Measurements from ENCODE around the gene ENGASE.
A peak's percentile ranks its signal among the peaks of the same experiment; 100 is the strongest.

ENGASE gene

GRCh38 chr17:79132271-79133064 lies 57.8 kb downstream of the ENGASE start:
- H3K9ac ChIP-seq (ENCODE audit: low read depth, low read length, poor library complexity, severe bottlenecking), result no peak overlapping the region
- no peaks in the 10 kb centered on the region for H4K20me1 ChIP-seq (ENCODE audit: insufficient read depth, low read length, poor library complexity, severe bottlenecking)
- H3F3A ChIP-seq (ENCODE audit: low read depth), result no peaks in the 10 kb centered on the region
- H3K79me2 ChIP-seq (ENCODE audit: insufficient read depth, low read length), result no peaks in the 10 kb centered on the region
- H3K9me2 ChIP-seq (replicated peaks; ENCODE audit: low read depth, low read length), result no peaks in the 10 kb centered on the region
- no peak overlapping the region for H2AFZ ChIP-seq (ENCODE audit: low read length)
- H3K36me3 ChIP-seq (ENCODE audit: insufficient read depth, low read length), result no peaks in the 10 kb centered on the region
- H3K27me3 ChIP-seq (ENCODE audit: insufficient read depth, low read length, poor library complexity, severe bottlenecking), result no peaks in the 10 kb centered on the region
- no peak overlapping the region for H3K4me3 ChIP-seq (ENCODE audit: low read length, poor library complexity, severe bottlenecking)
- no peaks in the 10 kb centered on the region for H3K4me1 ChIP-seq (ENCODE audit: insufficient read depth, low read length, poor library complexity, severe bottlenecking)
- no peaks in the 10 kb centered on the region for H3K9me3 ChIP-seq (ENCODE audit: insufficient read depth, low read depth, low read length)
- TF ChIP-seq EZH2phosphoT487 (IDR thresholded peaks at IDR 0.05; ENCODE audit: borderline replicate concordance), result no peak
- TF ChIP-seq CTCF (conservative IDR thresholded peaks at IDR 0.05; ENCODE audit: low read length), result no peak
- H3K4me2 ChIP-seq (ENCODE audit: low read depth, low read length, poor library complexity, severe bottlenecking), result peak overlapping the region; percentile 8

- no peak for TF ChIP-seq CTCF (conservative IDR thresholded peaks at IDR 0.05; ENCODE audit: low read length)
- TF ChIP-seq EZH2phosphoT487 (IDR thresholded peaks at IDR 0.05; ENCODE audit: borderline replicate concordance), result no peak
These were observed 58.6 kb downstream of the ENGASE start for GRCh38 chr17:79133214-79133613.

GRCh38 chr17:79133985-79134384 lies 59.4 kb downstream of the ENGASE start:
- no peaks in the 10 kb centered on the region for H3K36me3 ChIP-seq (ENCODE audit: insufficient read depth, low read length)
- no peak overlapping the region for H3K4me2 ChIP-seq (ENCODE audit: low read depth, low read length, poor library complexity, severe bottlenecking)
- H3K4me3 ChIP-seq (ENCODE audit: low read length, poor library complexity, severe bottlenecking), result no peak overlapping the region
- H3K27me3 ChIP-seq (ENCODE audit: insufficient read depth, low read length, poor library complexity, severe bottlenecking), result no peaks in the 10 kb centered on the region
- H2AFZ ChIP-seq (ENCODE audit: low read length), result no peak overlapping the region
- no peaks in the 10 kb centered on the region for H3K4me1 ChIP-seq (ENCODE audit: insufficient read depth, low read length, poor library complexity, severe bottlenecking)
- H3K9me2 ChIP-seq (replicated peaks; ENCODE audit: low read depth, low read length), result no peaks in the 10 kb centered on the region
- H3K79me2 ChIP-seq (ENCODE audit: insufficient read depth, low read length), result no peaks in the 10 kb centered on the region
- no peaks in the 10 kb centered on the region for H3F3A ChIP-seq (ENCODE audit: low read depth)
- H3K9me3 ChIP-seq (ENCODE audit: insufficient read depth, low read depth, low read length), result no peaks in the 10 kb centered on the region
- TF ChIP-seq EZH2phosphoT487 (IDR thresholded peaks at IDR 0.05; ENCODE audit: borderline replicate concordance) (no peak), CTCF (conservative IDR thresholded peaks at IDR 0.05; ENCODE audit: low read length) (no peak)
- no peaks in the 10 kb centered on the region for H4K20me1 ChIP-seq (ENCODE audit: insufficient read depth, low read length, poor library complexity, severe bottlenecking)
- no peak overlapping the region for H3K9ac ChIP-seq (ENCODE audit: low read depth, low read length, poor library complexity, severe bottlenecking)

More at GRCh38 chr17:79133214-79133613, 58.6 kb downstream of the ENGASE start:
- no peak overlapping the region for H3K4me3 ChIP-seq (ENCODE audit: low read length, poor library complexity, severe bottlenecking)
- no peak overlapping the region for H2AFZ ChIP-seq (ENCODE audit: low read length)
- H3K27me3 ChIP-seq (ENCODE audit: insufficient read depth, low read length, poor library complexity, severe bottlenecking), result no peaks in the 10 kb centered on the region
- no peaks in the 10 kb centered on the region for H3K36me3 ChIP-seq (ENCODE audit: insufficient read depth, low read length)
- no peaks in the 10 kb centered on the region for H3F3A ChIP-seq (ENCODE audit: low read depth)
- H3K9me3 ChIP-seq (ENCODE audit: insufficient read depth, low read depth, low read length), result no peaks in the 10 kb centered on the region
- no peaks in the 10 kb centered on the region for H3K4me1 ChIP-seq (ENCODE audit: insufficient read depth, low read length, poor library complexity, severe bottlenecking)
- H3K4me2 ChIP-seq (ENCODE audit: low read depth, low read length, poor library complexity, severe bottlenecking), result no peak overlapping the region
- H3K79me2 ChIP-seq (ENCODE audit: insufficient read depth, low read length), result no peaks in the 10 kb centered on the region
- H3K9ac ChIP-seq (ENCODE audit: low read depth, low read length, poor library complexity, severe bottlenecking), result no peak overlapping the region
- H3K9me2 ChIP-seq (replicated peaks; ENCODE audit: low read depth, low read length), result no peaks in the 10 kb centered on the region
- H4K20me1 ChIP-seq (ENCODE audit: insufficient read depth, low read length, poor library complexity, severe bottlenecking), result no peaks in the 10 kb centered on the region
